Measurements from ENCODE around the gene LY86. TPM values are rescaled to one million over a fixed set of nuclear protein-coding genes. Genes with fewer than 3 reads are reported as not detected.

Gene LY86
- polyA plus RNA-seq, 3 donors from 2014 or later = 3.2 to 26.3 (median 17.1) TPM

DNA sequence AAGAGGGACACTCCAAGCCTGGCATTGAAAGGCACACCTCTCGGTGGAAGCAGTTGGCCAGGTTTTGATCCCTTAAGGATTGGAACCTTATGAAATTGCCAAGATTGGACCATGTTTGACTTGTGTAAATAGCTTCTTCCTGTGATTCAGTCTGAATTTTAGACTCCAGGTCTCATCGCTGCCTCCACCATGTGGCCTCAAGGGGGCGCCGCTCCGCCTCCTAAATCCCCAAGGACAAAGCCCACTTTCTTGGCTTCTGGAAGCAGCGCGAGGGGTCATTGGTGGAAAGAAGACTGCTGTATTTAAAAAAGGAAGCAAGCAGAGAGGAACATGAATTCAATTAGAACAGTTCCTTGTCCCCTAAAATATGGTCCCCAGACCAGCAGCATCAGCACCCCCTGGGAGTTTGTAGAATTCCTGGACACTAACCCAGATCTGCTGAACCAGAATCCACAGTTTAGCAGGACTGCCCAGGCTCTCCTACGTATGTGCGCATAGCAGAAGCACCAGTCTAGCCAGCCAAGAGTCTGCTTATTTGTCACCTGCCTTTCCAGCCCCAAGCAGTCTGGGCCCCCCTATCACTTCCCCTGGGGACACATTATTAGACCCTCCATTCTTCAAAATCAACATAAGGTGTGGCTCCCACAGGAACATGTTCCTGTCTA is 108.5 kb downstream of the LY86 start:
- Mint-ChIP-seq H3K27me3 (ENCODE audit: low read depth in 3 of 3) (peaks cover 0 to 3% (median 1%) of the 10 kb centered on the region in 3 donors), H3K27ac (no peak overlapping the region), H3K9me3 (no peaks in the 10 kb centered on the region), H3K4me1 (no peaks in the 10 kb centered on the region), H3K36me3 (no peaks in the 10 kb centered on the region), H3K4me3 (no peak overlapping the region)
- DNase-seq = no peak

DNA sequence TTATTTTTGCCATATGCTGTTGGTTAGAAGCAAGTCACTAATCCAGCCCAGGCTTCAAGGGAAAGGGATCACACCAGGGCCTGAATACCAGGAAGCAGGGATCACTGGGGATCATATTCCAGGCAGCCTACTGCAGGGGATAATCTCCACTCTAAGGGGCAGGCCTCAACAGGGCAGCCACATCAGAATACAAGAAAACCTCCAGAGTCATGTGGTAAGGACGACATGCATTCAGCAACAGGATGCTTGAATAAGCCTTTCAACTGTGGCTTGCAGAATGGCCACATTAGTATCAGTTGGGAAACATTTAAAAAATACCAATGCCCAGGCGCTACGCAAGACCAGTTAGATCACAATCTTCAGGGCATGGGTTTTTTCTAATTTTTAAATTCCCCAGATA is 109.1 kb downstream of the LY86 start:
- Mint-ChIP-seq H3K27me3 (ENCODE audit: low read depth in 3 of 3) (peaks cover 0 to 3% (median 1%) of the 10 kb centered on the region in 3 donors), H3K9me3 (no peaks in the 10 kb centered on the region), H3K27ac (no peak overlapping the region), H3K4me1 (no peaks in the 10 kb centered on the region), H3K36me3 (no peaks in the 10 kb centered on the region), H3K4me3 (no peak overlapping the region)
- no peak for DNase-seq

DNA sequence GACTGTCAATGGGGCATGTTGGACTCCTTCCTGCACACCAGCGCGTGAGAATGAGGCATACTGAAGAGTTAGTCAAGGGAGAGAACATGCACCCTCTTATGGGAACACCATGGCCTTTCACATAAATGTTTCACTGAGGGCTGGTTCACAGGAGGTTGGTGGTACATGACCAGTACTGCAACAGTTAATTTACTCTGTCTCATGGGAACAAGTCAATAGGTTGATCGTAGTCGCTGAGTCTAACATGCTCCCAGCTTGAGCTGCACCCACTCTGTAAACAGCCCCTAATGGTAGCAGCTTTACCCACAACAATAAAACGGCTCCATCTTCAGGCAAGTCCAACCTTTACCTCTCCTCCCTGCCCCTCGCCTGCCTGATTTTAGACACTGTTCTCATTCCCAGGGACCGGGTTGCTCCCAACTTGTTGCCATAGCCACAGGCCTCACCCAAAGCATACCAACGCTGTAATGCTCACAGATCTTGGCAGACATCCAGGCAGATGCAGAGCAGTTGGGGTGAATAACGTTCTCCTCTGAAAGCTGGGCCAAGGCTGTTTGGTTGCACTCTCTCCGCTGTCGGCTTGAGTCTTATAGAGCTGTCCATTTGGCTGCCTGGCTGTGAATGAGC is 111.3 kb downstream of the LY86 start:
- no peaks in the 10 kb centered on the region for H3K4me1 Mint-ChIP-seq
- no peak overlapping the region for H3K27ac Mint-ChIP-seq
- no peaks in the 10 kb centered on the region for H3K36me3 Mint-ChIP-seq
- H3K27me3 Mint-ChIP-seq (ENCODE audit: low read depth in 3 of 3) = peaks cover 0 to 4% (median 3%) of the 10 kb centered on the region in 3 donors
- no peak overlapping the region for H3K4me3 Mint-ChIP-seq
- no peaks in the 10 kb centered on the region for H3K9me3 Mint-ChIP-seq
- no peak for DNase-seq

DNA sequence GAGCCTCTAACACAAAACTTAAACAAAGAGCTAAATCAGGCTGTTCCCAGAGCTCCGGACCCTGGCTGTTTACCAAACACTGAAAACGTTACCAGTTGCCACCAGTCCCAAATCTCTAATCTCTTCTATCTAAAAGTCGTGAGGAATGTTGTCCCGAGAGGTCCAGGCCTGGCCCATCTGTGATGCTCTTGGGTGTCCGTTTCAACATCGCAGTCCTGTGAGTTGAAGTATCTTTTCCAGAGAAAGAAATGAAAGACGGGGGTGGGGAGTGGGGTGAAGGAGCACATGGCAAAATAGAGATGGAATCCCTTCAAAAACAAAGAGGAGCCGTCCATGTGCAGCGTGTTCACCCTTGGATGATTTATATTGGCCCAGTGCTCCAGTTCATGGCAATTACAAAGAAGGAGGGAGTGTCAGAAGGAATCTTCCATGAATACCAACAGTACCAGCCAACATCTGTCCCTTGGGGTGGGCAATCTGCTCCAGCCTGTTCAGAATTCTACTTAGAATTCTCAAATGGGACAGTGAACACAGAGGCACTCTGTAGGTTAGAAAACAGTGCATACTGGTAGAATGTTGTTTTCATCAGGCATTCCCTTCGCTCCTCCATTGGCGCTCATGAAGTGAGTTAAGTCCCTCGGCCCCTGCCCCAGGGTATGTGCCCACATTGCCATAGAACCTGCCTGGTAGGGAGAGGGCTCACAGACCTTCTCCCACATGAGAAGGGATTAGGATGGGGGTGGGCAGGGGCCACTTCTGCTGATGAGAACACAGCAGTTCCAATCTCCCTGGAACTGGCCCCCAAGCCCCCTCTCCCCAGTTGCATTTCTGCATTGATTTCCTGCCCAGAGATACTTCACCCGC is 112.1 kb downstream of the LY86 start:
- peaks cover 0 to 4% (median 1%) of the 10 kb centered on the region in 3 donors for H3K27me3 Mint-ChIP-seq (ENCODE audit: low read depth in 3 of 3)
- no peak for DNase-seq
- H3K4me1 Mint-ChIP-seq = no peaks in the 10 kb centered on the region
- H3K4me3 Mint-ChIP-seq = no peak overlapping the region
- H3K27ac Mint-ChIP-seq = no peak overlapping the region
- no peaks in the 10 kb centered on the region for H3K9me3 Mint-ChIP-seq
- H3K36me3 Mint-ChIP-seq = no peaks in the 10 kb centered on the region

DNA sequence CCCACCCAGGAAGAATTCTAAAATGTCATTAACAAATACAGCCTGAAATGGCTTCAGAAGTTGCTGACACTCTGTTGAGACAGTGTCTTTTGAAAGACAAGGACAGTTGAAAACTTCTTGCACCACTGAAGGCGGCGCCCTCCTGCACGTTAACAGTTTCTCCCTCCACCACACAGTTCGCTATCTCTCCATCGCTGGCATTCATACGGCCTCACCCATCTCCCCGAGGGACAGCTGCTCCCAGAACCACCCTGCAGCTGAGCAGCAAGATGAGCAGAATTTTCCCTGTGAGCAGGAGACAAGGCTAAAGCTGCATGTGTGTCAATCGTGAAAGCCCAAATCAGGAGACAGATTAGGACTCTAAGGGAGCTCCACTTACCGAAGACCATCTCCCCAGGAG is 113.3 kb downstream of the LY86 start:
- no peak overlapping the region for H3K4me3 Mint-ChIP-seq

DNA sequence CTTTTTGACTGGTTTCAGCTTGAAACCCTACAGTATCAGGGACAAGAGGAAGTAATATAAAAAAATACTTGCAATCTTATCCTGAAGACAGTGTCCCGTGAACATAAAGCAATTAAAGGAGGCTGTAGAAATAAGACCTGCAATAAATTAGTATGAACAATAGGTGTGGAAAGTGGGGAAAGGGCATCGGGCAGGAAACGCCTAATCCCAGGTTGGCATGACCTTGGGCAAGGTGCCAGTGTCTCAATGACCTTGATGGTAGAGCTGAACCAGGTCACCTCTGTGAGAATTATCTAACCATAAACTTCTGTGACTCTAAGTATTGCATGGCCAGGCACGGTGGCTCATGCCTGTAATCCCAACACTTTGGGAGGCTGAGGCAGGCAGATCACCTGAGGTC is 115.2 kb downstream of the LY86 start:
- Mint-ChIP-seq H3K4me1 (no peaks in the 10 kb centered on the region), H3K27me3 (ENCODE audit: low read depth in 3 of 3) (peaks cover 1 to 4% (median 2%) of the 10 kb centered on the region in 3 donors), H3K27ac (no peak overlapping the region), H3K36me3 (no peaks in the 10 kb centered on the region), H3K4me3 (no peak overlapping the region), H3K9me3 (no peaks in the 10 kb centered on the region)
- no peak for DNase-seq

More for the DNA sequence above, 113.3 kb downstream of the LY86 start:
- Mint-ChIP-seq H3K9me3 (no peaks in the 10 kb centered on the region), H3K36me3 (no peaks in the 10 kb centered on the region), H3K27me3 (ENCODE audit: low read depth in 3 of 3) (peaks cover 1 to 4% (median 2%) of the 10 kb centered on the region in 3 donors), H3K4me1 (no peaks in the 10 kb centered on the region), H3K27ac (no peak overlapping the region)
- no peak for DNase-seq

Data from immature natural killer cell (primary cell).